Stimulated activated CD8-positive, alpha-beta memory T cell treated with anti-CD3 and anti-CD28 coated beads, Interleukin-12 subunit alpha, Interleukin-12 subunit beta, amount 100 ng/mL, for 1 hour (primary cell): Measurements from ENCODE around the gene FAS.

ENCODE experiments used
- DNase-seq: peaks from one replicate; pipeline ENCODE4 v3.0.0-alpha.2; 2020; ENCODE audit warnings: low read depth

The FAS gene

GRCh38 chr10:88990384-88991160 is at the start of gene FAS:
Gene FAS, plus strand, starts transcription at chr10:88990798. Its CDS starts 79 bp downstream, at chr10:88990877.
- peak; percentile 59 for DNase-seq

GRCh38 chr10:88941026-88941425 is 49.6 kb upstream of the FAS start:
- DNase-seq = no peak

GRCh38 chr10:88943778-88944177 is 46.8 kb upstream of the FAS start:
- no peak for DNase-seq

GRCh38 chr10:88944813-88945212 is 45.8 kb upstream of the FAS start:
- DNase-seq = no peak

GRCh38 chr10:88946200-88946599 is 44.4 kb upstream of the FAS start:
- DNase-seq = no peak

- no peak for DNase-seq
Observed at GRCh38 chr10:88946965-88947590, 43.5 kb upstream of the FAS start.

- DNase-seq = no peak
Observed at GRCh38 chr10:88949051-88949450, 41.5 kb upstream of the FAS start.

- DNase-seq = no peak
Observed at GRCh38 chr10:88949912-88950837, 40.4 kb upstream of the FAS start.

- DNase-seq = no peak
Observed at GRCh38 chr10:88952647-88953111, 37.9 kb upstream of the FAS start, which contains the start of gene ACTA2. Gene ACTA2, minus strand, starts transcription at chr10:88952773. Its CDS starts 3,843 bp downstream, at chr10:88948930.

GRCh38 chr10:88953662-88954061 is 36.9 kb upstream of the FAS start:
- no peak for DNase-seq

GRCh38 chr10:88954458-88955083 is 36.0 kb upstream of the FAS start:
- no peak for DNase-seq

- no peak for DNase-seq
Observed at GRCh38 chr10:88957381-88957780, 33.2 kb upstream of the FAS start.

GRCh38 chr10:88958721-88959120 is 31.9 kb upstream of the FAS start:
- DNase-seq = no peak

GRCh38 chr10:88960802-88961201 is 29.8 kb upstream of the FAS start:
- DNase-seq = no peak

- DNase-seq = no peak
Observed at GRCh38 chr10:88961266-88961665, 29.3 kb upstream of the FAS start.

GRCh38 chr10:88962336-88962735 is 28.3 kb upstream of the FAS start:
- DNase-seq = no peak

- no peak for DNase-seq
Observed at GRCh38 chr10:88963318-88963717, 27.3 kb upstream of the FAS start.

- no peak for DNase-seq
Observed at GRCh38 chr10:88964360-88964759, 26.2 kb upstream of the FAS start.

- no peak for DNase-seq
Observed at GRCh38 chr10:88964869-88965415, 25.7 kb upstream of the FAS start.

- no peak for DNase-seq
Observed at GRCh38 chr10:88966797-88967196, 23.8 kb upstream of the FAS start.

GRCh38 chr10:88968391-88968790 is 22.2 kb upstream of the FAS start:
- DNase-seq = no peak
